ENCODE measurements around the gene UBXN1. TPM values are rescaled to one million over a fixed set of nuclear protein-coding genes. Genes with fewer than 3 reads are reported as not detected.
"Not testable (repeated sequence)": the region's sequence is repeated elsewhere in the genome, so short reads cannot be mapped to it uniquely, and the experiment has no call there.

The UBXN1 gene
- total RNA-seq, 1 experiment from 2014 or later, result 153 TPM

DNA sequence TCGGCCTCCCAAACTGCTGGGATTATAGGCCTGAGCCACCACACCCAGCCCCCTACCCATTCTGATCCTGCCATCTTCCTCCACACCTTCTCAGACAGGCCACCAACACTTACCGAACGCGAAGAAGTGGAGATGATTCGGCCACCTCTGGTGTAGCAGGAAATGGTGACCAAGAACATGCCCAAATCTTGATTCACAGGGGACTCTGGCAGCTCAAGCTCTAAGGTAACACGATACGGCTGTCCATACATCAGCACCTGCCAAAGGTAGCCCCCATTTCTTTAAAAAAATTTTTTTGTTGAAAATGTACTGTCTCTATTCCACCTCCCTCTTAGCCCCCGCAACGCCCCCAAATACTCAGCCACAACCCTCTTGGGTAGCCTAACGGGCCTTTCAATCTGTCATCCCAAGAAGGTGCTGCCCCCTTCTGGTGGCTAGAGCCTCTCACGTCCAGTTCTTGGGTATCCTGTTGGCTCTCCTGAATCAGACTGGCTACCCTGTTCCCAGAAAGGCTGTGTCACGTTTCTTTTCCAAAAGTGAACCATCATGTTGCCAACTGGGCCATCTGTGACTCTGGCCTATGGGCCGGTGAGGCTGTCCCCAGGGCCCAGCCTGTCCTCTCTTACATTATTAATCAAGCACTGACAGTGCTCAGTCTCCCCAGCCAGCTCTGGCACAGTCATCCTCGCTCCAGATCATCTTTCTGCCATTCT lies 15.7 kb upstream of the UBXN1 start:
- ChIA-PET CTCF (interaction anchor here (0.5 to 7.6 kb wide), 18 partner anchors 9 to 604 kb away, joined by 3 to 72 read pairs (median 4); partner anchors contain the start of genes BSCL2, C11orf98 and GNG3), POLR2A (interaction anchor here (0.7 to 2.0 kb wide), 7 partner anchors 11 to 42 kb away, joined by 3 to 8 read pairs (median 6); partner anchors contain the start of genes C11orf98, CSKMT, INTS5 and UBXN1)
- peaks cover 63% of the 10 kb centered on the region for H3K36me3 Mint-ChIP-seq (ENCODE audit: insufficient read depth, unreplicated experiment)
- no TSS peak for BruUV-seq (replicated peaks)
- DNase-seq (ENCODE audit: unreplicated experiment), result peak; percentile 86
- intact Hi-C loops (cut with micrococcal nuclease), result loop anchor here (1.0 to 2.0 kb wide), 3 partner anchors 14 to 299 kb away; partner anchors contain the start of genes EML3 and ROM1
- no peaks in the 10 kb centered on the region for H3K9me3 Mint-ChIP-seq (ENCODE audit: unreplicated experiment)
- no peak overlapping the region for H3K27ac Mint-ChIP-seq (ENCODE audit: low read depth, unreplicated experiment)
- no peaks in the 10 kb centered on the region for H3K27me3 Mint-ChIP-seq (ENCODE audit: insufficient read depth, unreplicated experiment)
- TF ChIP-seq, protein P1, sequence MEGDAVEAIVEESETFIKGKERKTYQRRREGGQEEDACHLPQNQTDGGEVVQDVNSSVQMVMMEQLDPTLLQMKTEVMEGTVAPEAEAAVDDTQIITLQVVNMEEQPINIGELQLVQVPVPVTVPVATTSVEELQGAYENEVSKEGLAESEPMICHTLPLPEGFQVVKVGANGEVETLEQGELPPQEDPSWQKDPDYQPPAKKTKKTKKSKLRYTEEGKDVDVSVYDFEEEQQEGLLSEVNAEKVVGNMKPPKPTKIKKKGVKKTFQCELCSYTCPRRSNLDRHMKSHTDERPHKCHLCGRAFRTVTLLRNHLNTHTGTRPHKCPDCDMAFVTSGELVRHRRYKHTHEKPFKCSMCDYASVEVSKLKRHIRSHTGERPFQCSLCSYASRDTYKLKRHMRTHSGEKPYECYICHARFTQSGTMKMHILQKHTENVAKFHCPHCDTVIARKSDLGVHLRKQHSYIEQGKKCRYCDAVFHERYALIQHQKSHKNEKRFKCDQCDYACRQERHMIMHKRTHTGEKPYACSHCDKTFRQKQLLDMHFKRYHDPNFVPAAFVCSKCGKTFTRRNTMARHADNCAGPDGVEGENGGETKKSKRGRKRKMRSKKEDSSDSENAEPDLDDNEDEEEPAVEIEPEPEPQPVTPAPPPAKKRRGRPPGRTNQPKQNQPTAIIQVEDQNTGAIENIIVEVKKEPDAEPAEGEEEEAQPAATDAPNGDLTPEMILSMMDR (IDR thresholded peaks at IDR 0.05; ENCODE audit: unreplicated experiment), result peak; percentile 80
- H3K4me1 Mint-ChIP-seq (ENCODE audit: insufficient read depth, unreplicated experiment), result peaks cover 6% of the 10 kb centered on the region
- H3K4me3 Mint-ChIP-seq (ENCODE audit: unreplicated experiment), result no peak overlapping the region

GRCh38 chr11:62693624-62694023 lies 14.8 kb upstream of the UBXN1 start:
- peaks cover 69% of the 10 kb centered on the region for H3K36me3 Mint-ChIP-seq (ENCODE audit: insufficient read depth, unreplicated experiment)
- not testable (repeated sequence) for H3K9me3 Mint-ChIP-seq (ENCODE audit: unreplicated experiment); BruUV-seq (replicated peaks); DNase-seq (ENCODE audit: unreplicated experiment); H3K4me3 Mint-ChIP-seq (ENCODE audit: unreplicated experiment); H3K27me3 Mint-ChIP-seq (ENCODE audit: insufficient read depth, unreplicated experiment); H3K27ac Mint-ChIP-seq (ENCODE audit: low read depth, unreplicated experiment)
- ChIA-PET CTCF (interaction anchor here (0.6 to 7.6 kb wide), 17 partner anchors 9 to 316 kb away, joined by 3 to 72 read pairs (median 4); partner anchors contain the start of genes BSCL2 and GNG3), POLR2A (interaction anchor here (0.7 to 2.6 kb wide), 7 partner anchors 12 to 147 kb away, joined by 3 to 7 read pairs (median 4); partner anchors contain the start of genes C11orf98, CSKMT, INTS5 and UQCC3)
- peaks cover 15% of the 10 kb centered on the region for H3K4me1 Mint-ChIP-seq (ENCODE audit: insufficient read depth, unreplicated experiment)
- intact Hi-C loops (cut with micrococcal nuclease), result loop anchor here (1.0 to 2.0 kb wide), 3 partner anchors 13 to 298 kb away; partner anchors contain the start of genes EML3 and ROM1

DNA sequence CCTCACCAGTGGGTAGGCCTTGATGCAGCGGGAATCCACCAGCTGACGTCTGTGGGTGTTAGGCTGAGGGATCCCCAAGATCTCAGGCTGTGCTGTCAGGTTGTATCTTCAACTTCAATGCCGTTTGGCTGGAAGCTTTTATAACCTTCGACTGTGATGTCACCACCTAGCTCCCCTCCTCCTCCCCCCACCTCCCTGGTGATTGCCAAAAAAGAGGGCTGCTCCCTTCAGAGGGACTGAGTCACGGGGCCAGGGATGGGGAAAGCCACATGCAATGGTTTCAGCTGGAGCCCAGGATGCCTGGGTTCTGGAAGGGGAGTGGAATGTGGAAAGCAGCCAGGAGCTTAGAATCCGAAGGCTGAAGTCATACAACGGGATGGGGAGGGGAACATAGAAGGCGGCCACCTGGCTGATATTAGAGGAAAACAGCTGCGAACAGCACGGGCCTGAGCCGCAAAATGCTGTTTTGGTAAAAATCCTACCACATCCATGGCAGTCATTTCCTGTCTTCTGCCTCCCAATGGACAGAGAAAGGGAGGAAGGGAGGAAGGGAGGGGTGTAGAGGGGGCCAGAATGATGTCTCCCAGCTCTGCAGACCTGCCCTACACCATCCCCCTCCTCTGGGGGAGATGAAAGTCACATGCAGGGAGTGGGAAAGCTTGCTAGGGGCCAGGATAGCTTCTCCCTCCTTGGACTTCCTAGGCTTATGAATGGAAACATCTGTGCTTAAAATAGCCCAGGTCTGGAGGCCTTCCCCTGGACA lies 10.7 kb upstream of the UBXN1 start, which contains the start of gene LRRN4CL:
TSS of gene LRRN4CL (minus strand) at position 110 of the 763 bp plus-strand sequence. CDS start 1,022 bp downstream, outside the sequence.
- Mint-ChIP-seq H3K9me3 (ENCODE audit: unreplicated experiment) (no peaks in the 10 kb centered on the region), H3K36me3 (ENCODE audit: insufficient read depth, unreplicated experiment) (peaks cover 47% of the 10 kb centered on the region), H3K27me3 (ENCODE audit: insufficient read depth, unreplicated experiment) (no peaks in the 10 kb centered on the region), H3K27ac (ENCODE audit: low read depth, unreplicated experiment) (peak within 1 kb of the TSS; percentile 86), H3K4me1 (ENCODE audit: insufficient read depth, unreplicated experiment) (peaks cover 19% of the 10 kb centered on the region), H3K4me3 (ENCODE audit: unreplicated experiment) (no peak within 1 kb of the TSS)
- TF ChIP-seq, protein P1 (IDR thresholded peaks at IDR 0.05; ENCODE audit: unreplicated experiment), result no peak
- ChIA-PET POLR2A (interaction anchor here (0.6 to 2.3 kb wide), 14 partner anchors 9 to 152 kb away, joined by 3 to 15 read pairs (median 6); partner anchors contain the start of genes C11orf98, CSKMT, HNRNPUL2 and INTS5), CTCF (interaction anchor here (0.5 to 7.6 kb wide), 7 partner anchors 9 to 295 kb away, joined by 3 to 72 read pairs (median 3); no protein-coding TSS in a partner anchor)
- DNase-seq (ENCODE audit: unreplicated experiment), result peak; percentile 83
- no TSS peak for BruUV-seq (replicated peaks)
- intact Hi-C loops (cut with micrococcal nuclease), result no loop called here

DNA sequence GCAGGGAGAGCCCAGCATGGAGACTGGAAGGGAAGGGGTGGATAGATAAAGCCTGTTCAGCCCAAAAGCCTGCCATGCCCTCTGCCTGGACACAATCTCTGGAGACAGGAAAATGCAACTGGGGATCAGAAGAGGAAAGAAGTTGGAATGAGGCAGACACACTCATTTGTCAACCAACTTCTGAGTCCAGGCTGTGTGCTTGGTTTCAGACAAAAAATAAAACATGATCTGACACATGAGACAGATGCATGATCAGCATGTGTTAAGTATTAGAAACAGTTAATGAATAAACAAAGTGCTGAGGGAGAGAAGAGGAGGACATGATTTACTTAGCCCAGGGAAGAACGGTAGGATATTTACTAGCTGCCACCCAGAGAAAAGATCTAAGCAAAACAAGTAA lies 9.6 kb upstream of the UBXN1 start:
- BruUV-seq (replicated peaks), result no TSS peak
- Mint-ChIP-seq H3K9me3 (ENCODE audit: unreplicated experiment) (no peaks in the 10 kb centered on the region), H3K36me3 (ENCODE audit: insufficient read depth, unreplicated experiment) (peaks cover 45% of the 10 kb centered on the region), H3K27ac (ENCODE audit: low read depth, unreplicated experiment) (no peak overlapping the region), H3K4me3 (ENCODE audit: unreplicated experiment) (no peak overlapping the region), H3K27me3 (ENCODE audit: insufficient read depth, unreplicated experiment) (no peaks in the 10 kb centered on the region), H3K4me1 (ENCODE audit: insufficient read depth, unreplicated experiment) (peaks cover 19% of the 10 kb centered on the region)
- ChIA-PET CTCF (interaction anchor here (0.5 to 2.7 kb wide), 2 partner anchors 294 to 802 kb away, joined by 3 to 10 read pairs; no protein-coding TSS in a partner anchor), POLR2A (interaction anchor here (0.6 to 2.3 kb wide), 8 partner anchors 9 to 710 kb away, joined by 3 to 12 read pairs (median 7); partner anchors contain the start of genes HNRNPUL2, INTS5, TAF6L and TTC9C)
- TF ChIP-seq, protein P1 (IDR thresholded peaks at IDR 0.05; ENCODE audit: unreplicated experiment), result no peak
- intact Hi-C loops (cut with micrococcal nuclease), result no loop called here
- DNase-seq (ENCODE audit: unreplicated experiment), result no peak
